ENCODE results near the gene PAX6. TPM values are rescaled to one million over a fixed set of nuclear protein-coding genes. Genes with fewer than 3 reads are reported as not detected.

Gene PAX6
- total and polyA plus RNA-seq, 9 of the 15 experiments (the other 6 are each of a cell fraction or from before 2014, with no cell fraction given) = 1.5 to 10.9 (median 5.3) TPM

- FAIRE-seq (no peak), ATAC-seq (no peak), DNase-seq (ENCODE audit: extremely low read depth in 1 of 4, low spot score in 3 of 4) (no peak)
- no peak overlapping the region for H3K9ac ChIP-seq (ENCODE audit: insufficient read depth in 1 of 2, low read depth in 2 of 2, low read length in 2 of 2)
- no peak overlapping the region for H3K4me3 ChIP-seq
- H3K79me2 ChIP-seq (ENCODE audit: control insufficient read depth, insufficient read depth, low read length) = no peaks in the 10 kb centered on the region
- in situ Hi-C loops (cut with MboI) = no loop called here
- H3K9me1 ChIP-seq (ENCODE audit: control insufficient read depth, insufficient read depth, low read length) = no peaks in the 10 kb centered on the region
- no TSS peak for BruUV-seq (replicated peaks)
- no peak for TF ChIP-seq ELF4 (CRISPR knock-in tag; IDR thresholded peaks at IDR 0.05)
- TF ChIP-seq, protein P1, sequence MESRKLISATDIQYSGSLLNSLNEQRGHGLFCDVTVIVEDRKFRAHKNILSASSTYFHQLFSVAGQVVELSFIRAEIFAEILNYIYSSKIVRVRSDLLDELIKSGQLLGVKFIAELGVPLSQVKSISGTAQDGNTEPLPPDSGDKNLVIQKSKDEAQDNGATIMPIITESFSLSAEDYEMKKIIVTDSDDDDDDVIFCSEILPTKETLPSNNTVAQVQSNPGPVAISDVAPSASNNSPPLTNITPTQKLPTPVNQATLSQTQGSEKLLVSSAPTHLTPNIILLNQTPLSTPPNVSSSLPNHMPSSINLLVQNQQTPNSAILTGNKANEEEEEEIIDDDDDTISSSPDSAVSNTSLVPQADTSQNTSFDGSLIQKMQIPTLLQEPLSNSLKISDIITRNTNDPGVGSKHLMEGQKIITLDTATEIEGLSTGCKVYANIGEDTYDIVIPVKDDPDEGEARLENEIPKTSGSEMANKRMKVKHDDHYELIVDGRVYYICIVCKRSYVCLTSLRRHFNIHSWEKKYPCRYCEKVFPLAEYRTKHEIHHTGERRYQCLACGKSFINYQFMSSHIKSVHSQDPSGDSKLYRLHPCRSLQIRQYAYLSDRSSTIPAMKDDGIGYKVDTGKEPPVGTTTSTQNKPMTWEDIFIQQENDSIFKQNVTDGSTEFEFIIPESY (CRISPR knock-in tag; IDR thresholded peaks at IDR 0.05) = peak; percentile 67; the same call in 1 of the 2 replicates
- peak; percentile 28; the same call in 1 of the 2 replicates for TF ChIP-seq POLR2G (IDR thresholded peaks at IDR 0.05; ENCODE audit: low read depth, low read length)
- TF ChIP-seq RBFOX2 (IDR thresholded peaks at IDR 0.05; ENCODE audit: low read depth, low read length) = peak; percentile 60; the same call in 1 of the 2 replicates
- TF ChIP-seq ZNF224 (CRISPR knock-in tag; IDR thresholded peaks at IDR 0.05) = no peak
- peaks cover 11 to 68% of the 10 kb centered on the region in 2 experiments; a peak in 4 of 5 replicates for H3K27me3 ChIP-seq (ENCODE audit: control insufficient read depth in 2 of 2, insufficient read depth in 2 of 2, low read length in 2 of 2)
- H4K20me1 ChIP-seq (replicated peaks; ENCODE audit: control insufficient read depth, insufficient read depth, low read length) = no peaks in the 10 kb centered on the region; the same call in 1 of the 2 replicates
- no peaks in the 10 kb centered on the region for H3K36me3 ChIP-seq (ENCODE audit: control insufficient read depth, insufficient read depth, low read length)
- CTCF ChIA-PET (ENCODE audit: low intra/inter-chr PET ratio) = no interaction called here
- intact Hi-C loops (cut with micrococcal nuclease) = loop anchor here (5.0 to 10.0 kb wide), 2 partner anchors 172 to 310 kb away; partner anchors contain the start of genes ELP4 and IMMP1L
- 65% methylated on average over 28 of the region's 38 CpGs for WGBS (ENCODE audit: insufficient coverage, low coverage, missing lambda C conversion rate)
- H3K27ac ChIP-seq (ENCODE audit: extremely low read depth, low read depth, low read length) = no peak overlapping the region
- no peak overlapping the region for H3K4me2 ChIP-seq (ENCODE audit: insufficient read depth, low read length)
- POLR2A ChIA-PET = no interaction called here
- H3K9me3 ChIP-seq (replicated peaks; ENCODE audit: control insufficient read depth, insufficient read depth, low read depth, low read length) = no peaks in the 10 kb centered on the region
- no peak overlapping the region for H2AFZ ChIP-seq (ENCODE audit: low read depth, low read length)
- H3K4me1 ChIP-seq (replicated peaks in 1 of 2; ENCODE audit: control insufficient read depth in 2 of 2, insufficient read depth in 2 of 2, low read length in 2 of 2) = peaks cover 4 to 66% of the 10 kb centered on the region in 2 experiments; a peak in 4 of 5 replicates
These were observed 3.2 kb upstream of the PAX6 start for GRCh38 chr11:31814176-31814868.

Measured in K562 (cell line).